Ishikawa (cell line): Measurements from ENCODE around the gene LY9.

Source experiments
- CEBPB ChIP-seq: IDR thresholded peaks from 2 replicates; pipeline ENCODE4 v1.6.1; 2012
- CREB1 ChIP-seq: IDR thresholded peaks from 2 replicates; pipeline ENCODE4 v1.6.1; 2012; ENCODE audit warnings: low read depth
- EGR1 ChIP-seq: IDR thresholded peaks from 2 replicates; pipeline ENCODE4 v1.6.1; 2012
- EP300 ChIP-seq: IDR thresholded peaks from 2 replicates; pipeline ENCODE4 v1.6.1; 2012; ENCODE audit warnings: borderline replicate concordance
- FOXM1 ChIP-seq: IDR thresholded peaks from 2 replicates; pipeline ENCODE4 v1.6.1; 2012; ENCODE audit warnings: low read depth, borderline replicate concordance
- MAX ChIP-seq: IDR thresholded peaks from 2 replicates; pipeline ENCODE4 v1.6.1; 2012
- NFIC ChIP-seq: IDR thresholded peaks from 2 replicates; pipeline ENCODE4 v1.6.1; 2012
- RAD21 ChIP-seq: IDR thresholded peaks from 2 replicates; pipeline ENCODE4 v1.6.1; 2012; ENCODE audit warnings: low read depth
- REST ChIP-seq: IDR thresholded peaks from 2 replicates; pipeline ENCODE4 v1.6.1; 2012; ENCODE audit warnings: low read depth, mild to moderate bottlenecking
- TAF1 ChIP-seq: IDR thresholded peaks from 2 replicates; pipeline ENCODE4 v1.6.1; 2012; ENCODE audit warnings: low read depth, mild to moderate bottlenecking
- TCF12 ChIP-seq: IDR thresholded peaks from 2 replicates; pipeline ENCODE4 v1.6.1; 2012; ENCODE audit warnings: low read depth
- TEAD4 ChIP-seq: IDR thresholded peaks from 2 replicates; pipeline ENCODE4 v1.6.1; 2012
- USF1 ChIP-seq: IDR thresholded peaks from 2 replicates; pipeline ENCODE4 v1.6.1; 2012
- YY1 ChIP-seq: IDR thresholded peaks from 2 replicates; pipeline ENCODE4 v1.6.1; 2012; ENCODE audit warnings: low read depth
- ZBTB7A ChIP-seq: IDR thresholded peaks from 2 replicates; pipeline ENCODE4 v1.6.1; 2012; ENCODE audit warnings: low read depth

The LY9 gene

GRCh38 chr1:160789051-160789701, 6.8 kb upstream of the LY9 start:
- TF ChIP-seq TEAD4 (no peak), EGR1 (no peak), MAX (no peak), YY1 (no peak), TCF12 (no peak), REST (no peak), CREB1 (no peak), CEBPB (no peak)

- TF ChIP-seq ZBTB7A (no peak), MAX (no peak), CREB1 (no peak), USF1 (no peak), NFIC (no peak), EGR1 (no peak), TAF1 (no peak), EP300 (no peak)
These were observed 6.0 kb upstream of the LY9 start for GRCh38 chr1:160789702-160790611.

GRCh38 chr1:160794376-160794775, 1.6 kb upstream of the LY9 start:
- TF ChIP-seq NFIC (no peak), CEBPB (no peak), CREB1 (no peak), ZBTB7A (no peak), MAX (no peak), TCF12 (no peak), EP300 (no peak), TEAD4 (no peak)

GRCh38 chr1:160797271-160797709, 1.3 kb downstream of the LY9 start:
- TF ChIP-seq CEBPB: no peak
- no peak for TF ChIP-seq FOXM1
- TF ChIP-seq REST: no peak
- TF ChIP-seq EP300: no peak

GRCh38 chr1:160797861-160798273, 1.9 kb downstream of the LY9 start:
- TF ChIP-seq TCF12: no peak

- TF ChIP-seq TEAD4 (no peak), EP300 (no peak), YY1 (no peak), USF1 (no peak), TCF12 (no peak), REST (no peak), EGR1 (no peak), CREB1 (no peak), RAD21 (no peak), FOXM1 (no peak), MAX (no peak), TAF1 (no peak), ZBTB7A (no peak), CEBPB (no peak), NFIC (no peak)
These were observed 2.5 kb downstream of the LY9 start for GRCh38 chr1:160798439-160798838.
